ENCODE results near the gene TP53I11. TPM values are rescaled to one million over a fixed set of nuclear protein-coding genes. Genes with fewer than 3 reads are reported as not detected.

TP53I11 gene
- total and polyA plus RNA-seq, 9 of the 15 experiments (the other 6 are each of a cell fraction or from before 2014, with no cell fraction given): 0.14 to 2.5 (median 1.2) TPM; not detected in 2

DNA sequence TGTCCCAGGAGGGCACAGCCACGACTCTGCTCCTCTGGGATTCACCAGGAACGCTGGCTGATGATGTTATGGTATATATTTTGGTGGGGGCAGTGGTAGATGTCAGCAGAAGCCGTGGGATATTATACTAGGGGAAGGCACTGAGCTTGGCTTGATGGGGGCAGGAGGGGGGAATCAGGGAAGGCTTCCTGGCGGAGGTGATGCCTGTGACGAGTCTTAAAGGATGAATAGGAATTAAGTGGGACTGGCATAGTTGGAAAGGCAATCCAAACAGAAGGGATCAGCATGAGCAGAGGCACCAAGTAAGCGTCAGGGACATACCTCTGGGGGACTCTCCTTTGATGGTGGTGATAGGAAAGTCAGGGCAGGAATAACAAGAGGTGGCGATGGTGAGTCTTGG is 47.6 kb downstream of the TP53I11 start (continued):
- TF ChIP-seq, protein P1, sequence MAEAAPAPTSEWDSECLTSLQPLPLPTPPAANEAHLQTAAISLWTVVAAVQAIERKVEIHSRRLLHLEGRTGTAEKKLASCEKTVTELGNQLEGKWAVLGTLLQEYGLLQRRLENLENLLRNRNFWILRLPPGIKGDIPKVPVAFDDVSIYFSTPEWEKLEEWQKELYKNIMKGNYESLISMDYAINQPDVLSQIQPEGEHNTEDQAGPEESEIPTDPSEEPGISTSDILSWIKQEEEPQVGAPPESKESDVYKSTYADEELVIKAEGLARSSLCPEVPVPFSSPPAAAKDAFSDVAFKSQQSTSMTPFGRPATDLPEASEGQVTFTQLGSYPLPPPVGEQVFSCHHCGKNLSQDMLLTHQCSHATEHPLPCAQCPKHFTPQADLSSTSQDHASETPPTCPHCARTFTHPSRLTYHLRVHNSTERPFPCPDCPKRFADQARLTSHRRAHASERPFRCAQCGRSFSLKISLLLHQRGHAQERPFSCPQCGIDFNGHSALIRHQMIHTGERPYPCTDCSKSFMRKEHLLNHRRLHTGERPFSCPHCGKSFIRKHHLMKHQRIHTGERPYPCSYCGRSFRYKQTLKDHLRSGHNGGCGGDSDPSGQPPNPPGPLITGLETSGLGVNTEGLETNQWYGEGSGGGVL (CRISPR knock-in tag; IDR thresholded peaks at IDR 0.05): no peak
- no peak for TF ChIP-seq LEF1 (IDR thresholded peaks at IDR 0.05)
- no peak for TF ChIP-seq HEY1 (CRISPR knock-in tag; IDR thresholded peaks at IDR 0.05; ENCODE audit: borderline replicate concordance)
- no peak for TF ChIP-seq HNRNPUL1 (IDR thresholded peaks at IDR 0.05; ENCODE audit: low read length)
- TF ChIP-seq RBM25 (IDR thresholded peaks at IDR 0.05; ENCODE audit: low read depth, low read length, severe bottlenecking): peak; percentile 17
- TF ChIP-seq XRCC4 (IDR thresholded peaks at IDR 0.05; ENCODE audit: extremely low read depth, insufficient read depth, insufficient read length): no peak
- TF ChIP-seq, protein P2, sequence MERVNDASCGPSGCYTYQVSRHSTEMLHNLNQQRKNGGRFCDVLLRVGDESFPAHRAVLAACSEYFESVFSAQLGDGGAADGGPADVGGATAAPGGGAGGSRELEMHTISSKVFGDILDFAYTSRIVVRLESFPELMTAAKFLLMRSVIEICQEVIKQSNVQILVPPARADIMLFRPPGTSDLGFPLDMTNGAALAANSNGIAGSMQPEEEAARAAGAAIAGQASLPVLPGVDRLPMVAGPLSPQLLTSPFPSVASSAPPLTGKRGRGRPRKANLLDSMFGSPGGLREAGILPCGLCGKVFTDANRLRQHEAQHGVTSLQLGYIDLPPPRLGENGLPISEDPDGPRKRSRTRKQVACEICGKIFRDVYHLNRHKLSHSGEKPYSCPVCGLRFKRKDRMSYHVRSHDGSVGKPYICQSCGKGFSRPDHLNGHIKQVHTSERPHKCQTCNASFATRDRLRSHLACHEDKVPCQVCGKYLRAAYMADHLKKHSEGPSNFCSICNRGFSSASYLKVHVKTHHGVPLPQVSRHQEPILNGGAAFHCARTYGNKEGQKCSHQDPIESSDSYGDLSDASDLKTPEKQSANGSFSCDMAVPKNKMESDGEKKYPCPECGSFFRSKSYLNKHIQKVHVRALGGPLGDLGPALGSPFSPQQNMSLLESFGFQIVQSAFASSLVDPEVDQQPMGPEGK (CRISPR knock-in tag; IDR thresholded peaks at IDR 0.05; ENCODE audit: borderline replicate concordance): no peak
- peak; percentile 38; the same call in 1 of the 2 replicates for TF ChIP-seq BCOR (IDR thresholded peaks at IDR 0.05)
- TF ChIP-seq, protein P3, sequence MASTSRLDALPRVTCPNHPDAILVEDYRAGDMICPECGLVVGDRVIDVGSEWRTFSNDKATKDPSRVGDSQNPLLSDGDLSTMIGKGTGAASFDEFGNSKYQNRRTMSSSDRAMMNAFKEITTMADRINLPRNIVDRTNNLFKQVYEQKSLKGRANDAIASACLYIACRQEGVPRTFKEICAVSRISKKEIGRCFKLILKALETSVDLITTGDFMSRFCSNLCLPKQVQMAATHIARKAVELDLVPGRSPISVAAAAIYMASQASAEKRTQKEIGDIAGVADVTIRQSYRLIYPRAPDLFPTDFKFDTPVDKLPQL (IDR thresholded peaks at IDR 0.05; ENCODE audit: extremely low read depth, insufficient read length): no peak
- TF ChIP-seq FOSL1 (tag; conservative IDR thresholded peaks at IDR 0.05): no peak

All from K562 (cell line).